ENCODE results near the gene SLCO4C1. TPM values are rescaled to one million over a fixed set of nuclear protein-coding genes. Genes with fewer than 3 reads are reported as not detected.

SLCO4C1 gene
- total and polyA plus RNA-seq, 11 donors: 0.01 to 0.40 (median 0.16) TPM; not detected in 1

GRCh38 chr5:102243213-102243612, 52.9 kb downstream of the SLCO4C1 start:
- Histone ChIP-seq H3K27me3 (no peaks in the 10 kb centered on the region), H3K4me3 (no peak overlapping the region), H3K9me3 (peaks cover 0 to 9% (median 0%) of the 10 kb centered on the region in 12 donors), H3K36me3 (no peaks in the 10 kb centered on the region), H3K27ac (no peak overlapping the region), H3K4me1 (no peaks in the 10 kb centered on the region)
- no peak for TF ChIP-seq POLR2A (IDR thresholded peaks at IDR 0.05)
- TF ChIP-seq, protein P1, sequence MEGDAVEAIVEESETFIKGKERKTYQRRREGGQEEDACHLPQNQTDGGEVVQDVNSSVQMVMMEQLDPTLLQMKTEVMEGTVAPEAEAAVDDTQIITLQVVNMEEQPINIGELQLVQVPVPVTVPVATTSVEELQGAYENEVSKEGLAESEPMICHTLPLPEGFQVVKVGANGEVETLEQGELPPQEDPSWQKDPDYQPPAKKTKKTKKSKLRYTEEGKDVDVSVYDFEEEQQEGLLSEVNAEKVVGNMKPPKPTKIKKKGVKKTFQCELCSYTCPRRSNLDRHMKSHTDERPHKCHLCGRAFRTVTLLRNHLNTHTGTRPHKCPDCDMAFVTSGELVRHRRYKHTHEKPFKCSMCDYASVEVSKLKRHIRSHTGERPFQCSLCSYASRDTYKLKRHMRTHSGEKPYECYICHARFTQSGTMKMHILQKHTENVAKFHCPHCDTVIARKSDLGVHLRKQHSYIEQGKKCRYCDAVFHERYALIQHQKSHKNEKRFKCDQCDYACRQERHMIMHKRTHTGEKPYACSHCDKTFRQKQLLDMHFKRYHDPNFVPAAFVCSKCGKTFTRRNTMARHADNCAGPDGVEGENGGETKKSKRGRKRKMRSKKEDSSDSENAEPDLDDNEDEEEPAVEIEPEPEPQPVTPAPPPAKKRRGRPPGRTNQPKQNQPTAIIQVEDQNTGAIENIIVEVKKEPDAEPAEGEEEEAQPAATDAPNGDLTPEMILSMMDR (IDR thresholded peaks at IDR 0.05): no peak
- WGBS, 4 donors: 64 to 86% (median 77%) methylated on average over 3 to 4 of the region's 4 CpGs
- DNase-seq (no peak), ATAC-seq (no peak)
- intact Hi-C loops (cut with DNase I): no loop called here

DNA sequence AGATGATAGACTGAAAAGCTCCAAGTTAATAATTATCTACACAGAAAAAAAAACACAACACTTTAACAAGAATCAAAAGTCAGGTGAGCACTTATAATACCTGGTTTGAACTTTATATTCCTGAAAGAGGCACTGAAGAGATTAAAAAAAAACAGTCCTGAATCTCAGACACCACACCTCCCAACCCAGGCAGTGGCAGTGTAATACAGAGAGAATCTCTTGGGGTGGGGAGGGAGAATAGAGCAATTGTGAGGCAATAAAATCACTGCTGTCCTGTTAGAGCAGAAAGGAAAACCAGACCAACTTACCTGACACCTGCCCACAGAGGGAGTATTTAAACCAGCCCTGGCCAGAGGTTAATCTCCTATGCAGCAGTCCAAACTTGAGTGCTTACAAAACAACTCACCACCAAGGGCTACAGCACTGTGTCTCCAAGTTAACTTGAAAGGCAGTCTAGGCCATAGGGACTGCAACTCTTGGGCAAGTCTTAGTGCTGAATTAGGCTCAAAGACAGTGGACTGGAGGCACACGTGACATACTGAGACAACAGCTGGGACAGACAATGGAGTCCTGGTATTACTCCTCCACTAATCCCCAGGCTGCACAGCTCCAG, 54.2 kb downstream of the SLCO4C1 start:
- no peaks in the 10 kb centered on the region for H3K4me1 ChIP-seq
- H3K27ac ChIP-seq: no peak overlapping the region
- DNase-seq (no peak), ATAC-seq (no peak)
- H3K9me3 ChIP-seq: peaks cover 0 to 9% (median 0%) of the 10 kb centered on the region in 12 donors
- H3K4me3 ChIP-seq: no peak overlapping the region
- H3K27me3 ChIP-seq: no peaks in the 10 kb centered on the region
- 69 to 89% (median 74%) methylated on average over 1 of the region's 1 CpG for WGBS, 4 donors
- H3K36me3 ChIP-seq: no peaks in the 10 kb centered on the region
- TF ChIP-seq, protein P1 (IDR thresholded peaks at IDR 0.05): no peak
- TF ChIP-seq POLR2A (IDR thresholded peaks at IDR 0.05): no peak
- intact Hi-C loops (cut with DNase I): no loop called here

DNA sequence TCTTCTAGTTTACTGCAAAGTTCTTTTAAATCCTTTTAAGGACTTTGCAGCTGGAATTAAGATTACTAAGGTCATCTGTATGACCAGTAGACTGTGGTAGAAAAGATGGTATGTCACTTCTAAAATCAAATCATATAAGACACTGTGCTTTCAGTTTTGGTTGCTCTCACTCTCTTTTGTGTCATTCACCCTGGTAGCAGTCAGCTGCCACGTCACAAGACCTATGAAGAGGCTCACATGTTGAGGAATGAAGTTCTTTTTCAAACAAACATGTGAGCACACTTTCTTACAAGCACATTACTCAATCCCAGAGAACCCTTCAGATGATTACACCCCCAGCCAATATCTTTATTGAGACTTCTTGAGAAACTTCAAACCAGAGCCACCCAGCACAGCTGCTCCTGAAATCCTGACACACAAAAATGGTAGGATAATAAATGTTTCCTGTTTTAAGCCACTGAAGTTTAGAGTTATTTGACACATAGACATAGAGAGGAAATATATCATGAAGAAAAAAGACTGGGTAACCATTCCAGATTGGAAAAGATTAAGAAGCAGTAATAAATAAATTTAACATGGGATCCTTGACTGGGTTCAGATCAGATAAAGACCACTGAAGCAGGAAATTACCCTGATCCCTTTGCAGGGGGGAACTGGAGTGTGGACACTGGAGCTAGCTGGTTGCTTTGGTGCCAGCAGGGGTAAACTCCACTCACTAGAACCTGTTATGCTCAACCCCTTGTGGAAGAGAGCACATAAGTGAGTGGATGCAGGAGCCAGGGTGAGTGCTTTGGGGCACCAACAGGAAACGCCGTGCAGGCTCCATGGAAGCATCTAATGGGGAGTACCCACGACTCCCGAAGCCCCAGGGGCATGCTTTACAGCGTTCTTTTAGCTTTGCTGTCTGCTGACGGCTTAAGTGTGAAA, 64.1 kb downstream of the SLCO4C1 start:
- no peak overlapping the region for H3K4me3 ChIP-seq
- 69 to 82% (median 76%) methylated on average over 7 of the region's 7 CpGs for WGBS, 4 donors
- H3K4me1 ChIP-seq: no peaks in the 10 kb centered on the region
- no peak overlapping the region for H3K27ac ChIP-seq
- no peaks in the 10 kb centered on the region for H3K27me3 ChIP-seq
- no peak for ATAC-seq
- peaks cover 0 to 6% (median 0%) of the 10 kb centered on the region in 12 donors for H3K9me3 ChIP-seq
- no peak for DNase-seq
- intact Hi-C loops (cut with DNase I): no loop called here
- no peaks in the 10 kb centered on the region for H3K36me3 ChIP-seq
- TF ChIP-seq, protein P1 (IDR thresholded peaks at IDR 0.05): no peak
- no peak for TF ChIP-seq POLR2A (IDR thresholded peaks at IDR 0.05)

DNA sequence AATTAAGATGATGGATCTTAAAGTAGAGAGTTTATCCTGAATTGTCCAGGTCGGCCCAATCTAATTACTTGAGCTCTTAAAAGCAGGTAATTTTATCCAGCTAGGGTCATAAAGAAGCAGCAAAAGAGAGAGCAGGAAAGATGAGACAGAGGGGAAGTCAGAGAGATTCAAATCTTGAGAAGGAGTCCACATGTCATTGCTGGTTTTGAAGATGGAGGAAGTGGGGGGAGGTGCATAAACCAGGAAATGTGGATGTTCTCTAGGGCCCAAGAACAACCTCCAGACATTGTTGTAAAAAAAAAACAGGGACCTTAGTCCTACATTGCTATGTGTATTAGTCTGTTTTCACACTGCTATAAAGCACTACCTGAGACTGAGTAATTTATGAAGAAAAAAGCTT, 66.4 kb downstream of the SLCO4C1 start:
- no peaks in the 10 kb centered on the region for H3K4me1 ChIP-seq
- DNase-seq (no peak), ATAC-seq (no peak)
- H3K36me3 ChIP-seq: no peaks in the 10 kb centered on the region
- no peak overlapping the region for H3K4me3 ChIP-seq
- intact Hi-C loops (cut with DNase I): no loop called here
- H3K27ac ChIP-seq: no peak overlapping the region
- 62 to 79% (median 71%) methylated on average over 1 of the region's 1 CpG for WGBS, 4 donors
- H3K9me3 ChIP-seq: peaks cover 0 to 6% (median 0%) of the 10 kb centered on the region in 12 donors
- no peaks in the 10 kb centered on the region for H3K27me3 ChIP-seq
- TF ChIP-seq, protein P1 (IDR thresholded peaks at IDR 0.05): no peak
- TF ChIP-seq POLR2A (IDR thresholded peaks at IDR 0.05): no peak

Measured in heart left ventricle (tissue), 16 donors.